H1 (cell line): ENCODE measurements around the gene SKP1. TPM values are rescaled to one million over a fixed set of nuclear protein-coding genes. Genes with fewer than 3 reads are reported as not detected.

Experiments used
- CTCF ChIA-PET: fragments of 300-600 bp; sonication (Branson Sonifier 250); formaldehyde crosslinking; loops from one replicate; lab custom pipeline; 2021; ENCODE audit not compliant: partially characterized antibody; lab: Charles Lee
- POLR2A ChIA-PET: fragments of 300-600 bp; sonication (Branson Sonifier 250); formaldehyde crosslinking; loops from one replicate; lab custom pipeline; 2021; ENCODE audit warnings: inconsistent platforms; ENCODE audit not compliant: partially characterized antibody; lab: Charles Lee
- DNase-seq, 2 experiments: peaks; one replicate each; pipeline versions ENCODE4 v3.0.0 to v3.0.0-alpha.2; 2010 to 2022; ENCODE audit warnings: low spot score in 2 of 2, low read depth in 1 of 2, mixed read lengths in 1 of 2
- FAIRE-seq: peaks from 2 replicates; lab custom pipeline; 2011; peaks lifted over from hg19 to GRCh38; lab: Jason Lieb, UNC
- H2AFZ ChIP-seq: 2 replicates; pipeline ENCODE4 v1.8.1; 2012; ENCODE audit warnings: low read length, inconsistent platforms
- H2AK5ac ChIP-seq: 2 replicates; pipeline ENCODE4 v1.6.1; 2013; ENCODE audit warnings: low read depth, low read length
- H2BK120ac ChIP-seq: replicated peaks from 2 replicates; pipeline ENCODE3; 2013; ENCODE audit warnings: low read depth, low read length, inconsistent platforms
- H2BK12ac ChIP-seq: 2 replicates; pipeline ENCODE4 v1.6.1; 2013; ENCODE audit warnings: low read depth, low read length
- H2BK15ac ChIP-seq: 2 replicates; pipeline ENCODE4 v1.6.1; 2013; ENCODE audit warnings: low read length
- H2BK20ac ChIP-seq: 2 replicates; pipeline ENCODE4 v1.6.1; 2013; ENCODE audit warnings: low read length
- H2BK5ac ChIP-seq: 2 replicates; pipeline ENCODE4 v1.6.1; 2013; ENCODE audit warnings: low read depth, low read length
- H3K14ac ChIP-seq: 2 replicates; pipeline ENCODE4 v1.6.1; 2013; ENCODE audit warnings: inconsistent platforms; ENCODE audit not compliant: insufficient read length
- H3K18ac ChIP-seq: 2 replicates; pipeline ENCODE4 v1.6.1; 2013; ENCODE audit warnings: low read length; ENCODE audit errors: extremely low read depth
- H3K23ac ChIP-seq: 2 replicates; pipeline ENCODE4 v1.6.1; 2013; ENCODE audit warnings: inconsistent platforms; ENCODE audit not compliant: insufficient read length
- H3K23me2 ChIP-seq: 2 replicates; pipeline ENCODE4 v1.6.1; 2013; ENCODE audit warnings: low read depth, low read length
- H3K27ac ChIP-seq: 2 replicates; pipeline ENCODE4 v1.6.1; 2011; ENCODE audit warnings: low read depth, low read length, inconsistent platforms
- H3K27me3 ChIP-seq, 4 experiments: replicated peaks in 1 of 4; 1 replicate in 1 of 4; 2 replicates in 3 of 4; pipeline versions ENCODE4 v1.6.1 to v1.8.1; 2011 to 2013; ENCODE audit warnings: low read length in 3 of 4, mild to moderate bottlenecking in 3 of 4, inconsistent platforms in 2 of 4, mixed read lengths in 2 of 4, moderate library complexity in 1 of 4; ENCODE audit not compliant: control insufficient read depth in 3 of 4, insufficient read depth in 3 of 4; ENCODE audit errors: extremely low read depth in 1 of 4
- H3K36me3 ChIP-seq, 4 experiments: 2 replicates each; pipeline versions ENCODE4 v1.6.1 to v1.8.1; 2011 to 2013; ENCODE audit warnings: mild to moderate bottlenecking in 4 of 4, low read length in 3 of 4, moderate library complexity in 2 of 4, control low read depth in 1 of 4, inconsistent platforms in 1 of 4; ENCODE audit not compliant: insufficient read depth in 4 of 4, control insufficient read depth in 2 of 4
- H3K4ac ChIP-seq: replicated peaks from 2 replicates; pipeline ENCODE3; 2013; ENCODE audit warnings: low read length, low read depth, mixed read lengths, inconsistent platforms; ENCODE audit not compliant: insufficient read length
- H3K4me1 ChIP-seq, 4 experiments: replicated peaks in 1 of 4; 1 replicate in 1 of 4; 2 replicates in 3 of 4; pipeline versions ENCODE4 v1.6.1 to v1.8.1; 2011 to 2013; ENCODE audit warnings: low read length in 3 of 4, inconsistent platforms in 2 of 4, mixed read lengths in 1 of 4; ENCODE audit not compliant: insufficient read depth in 4 of 4, control insufficient read depth in 3 of 4
- H3K4me2 ChIP-seq, 2 experiments: 2 replicates each; pipeline versions ENCODE4 v1.6.1 to v1.8.1; 2011 to 2013; ENCODE audit warnings: low read depth in 2 of 2, low read length in 2 of 2, control low read depth in 1 of 2, inconsistent platforms in 1 of 2, mild to moderate bottlenecking in 1 of 2; ENCODE audit not compliant: insufficient read depth in 1 of 2
- H3K4me3 ChIP-seq, 4 experiments: fragments of 200-600, 300-600 bp in 1 of 4; sonication (generic), shearing (Covaris generic), sonication (Bioruptor Twin) in 1 of 4; 2 replicates each; pipeline versions ENCODE4 v1.5.1 to v1.8.1; 2011 to 2016; ENCODE audit warnings: low read length in 4 of 4, low read depth in 3 of 4, control low read depth in 2 of 4, inconsistent platforms in 2 of 4, mild to moderate bottlenecking in 2 of 4, mixed read lengths in 1 of 4, moderate library complexity in 1 of 4; ENCODE audit not compliant: insufficient read depth in 2 of 4; ENCODE audit errors: extremely low read depth in 1 of 4
- H3K56ac ChIP-seq: replicated peaks from 2 replicates; pipeline ENCODE3; 2013; ENCODE audit warnings: low read depth, mild to moderate bottlenecking, mixed read lengths, low read length, inconsistent platforms; ENCODE audit not compliant: insufficient read length
- H3K79me1 ChIP-seq: 2 replicates; pipeline ENCODE4 v1.6.1; 2013; ENCODE audit warnings: low read depth, low read length, control low read depth
- H3K79me2 ChIP-seq, 2 experiments: 2 replicates each; pipeline versions ENCODE4 v1.6.1 to v1.8.1; 2012 to 2013; ENCODE audit warnings: low read length in 2 of 2, mild to moderate bottlenecking in 2 of 2, inconsistent platforms in 1 of 2; ENCODE audit not compliant: insufficient read depth in 2 of 2, control insufficient read depth in 1 of 2
- H3K9ac ChIP-seq, 4 experiments: replicated peaks in 1 of 4; 1 replicate in 1 of 4; 2 replicates in 3 of 4; pipeline versions ENCODE4 v1.6.1 to v1.8.1; 2011 to 2013; ENCODE audit warnings: low read depth in 3 of 4, low read length in 3 of 4, control low read depth in 2 of 4, mild to moderate bottlenecking in 2 of 4, moderate library complexity in 2 of 4, inconsistent platforms in 1 of 4; ENCODE audit errors: extremely low read depth in 1 of 4
- H3K9me3 ChIP-seq, 2 experiments: 2 replicates each; pipeline versions ENCODE4 v1.6.1 to v1.8.1; 2012 to 2013; ENCODE audit warnings: mild to moderate bottlenecking in 2 of 2, moderate library complexity in 2 of 2, control low read depth in 1 of 2, inconsistent platforms in 1 of 2, low read depth in 1 of 2, low read length in 1 of 2, mixed read lengths in 1 of 2; ENCODE audit not compliant: insufficient read depth in 2 of 2
- H4K20me1 ChIP-seq, 2 experiments: replicated peaks in 1 of 2; 2 replicates each; pipeline versions ENCODE3 to v1.8.1; 2011 to 2013; ENCODE audit warnings: inconsistent platforms in 2 of 2, low read length in 2 of 2, mild to moderate bottlenecking in 1 of 2; ENCODE audit not compliant: insufficient read depth in 2 of 2, control insufficient read depth in 1 of 2
- H4K5ac ChIP-seq: 2 replicates; pipeline ENCODE4 v1.6.1; 2013; ENCODE audit warnings: low read length, low read depth, mixed read lengths, inconsistent platforms; ENCODE audit not compliant: insufficient read length
- H4K8ac ChIP-seq: 2 replicates; pipeline ENCODE4 v1.8.0; 2013; ENCODE audit warnings: mild to moderate bottlenecking, moderate library complexity, low read length, inconsistent platforms; ENCODE audit not compliant: insufficient read depth; ENCODE audit errors: extremely low read depth
- H4K91ac ChIP-seq: replicated peaks from 2 replicates; pipeline ENCODE3; 2013; ENCODE audit warnings: low read length, mixed read lengths, inconsistent platforms; ENCODE audit not compliant: insufficient read length
- CEBPB ChIP-seq: IDR thresholded peaks from 2 replicates; pipeline ENCODE4 v1.6.1; 2012; ENCODE audit warnings: low read depth, low read length
- CREB1 ChIP-seq: IDR thresholded peaks from 2 replicates; pipeline ENCODE4 v1.6.1; 2012; ENCODE audit warnings: inconsistent platforms
- CTBP2 ChIP-seq: IDR thresholded peaks from 2 replicates; pipeline ENCODE4 v1.7.0; 2011; ENCODE audit warnings: borderline replicate concordance, mild to moderate bottlenecking, moderate library complexity, mixed read lengths, low read length; ENCODE audit not compliant: insufficient read depth, insufficient read length
- KDM1A ChIP-seq: fragments of 200-600, 300-600 bp; sonication (generic); IDR thresholded peaks from 2 replicates; pipeline ENCODE4 v1.7.1; 2016; ENCODE audit warnings: mild to moderate bottlenecking, low read length, borderline replicate concordance
- KDM4A ChIP-seq: IDR thresholded peaks from one replicate; pipeline ENCODE4 v1.7.1; 2012; ENCODE audit warnings: low read depth, mild to moderate bottlenecking, moderate library complexity, low read length, inconsistent platforms; ENCODE audit not compliant: severe bottlenecking
- KDM5A ChIP-seq: fragments of 200-600 bp; IDR thresholded peaks from 2 replicates; pipeline ENCODE4 v1.7.1; 2012; ENCODE audit warnings: mild to moderate bottlenecking, low read length, inconsistent platforms, mixed read lengths
- SP1 ChIP-seq: IDR thresholded peaks from 2 replicates; pipeline ENCODE4 v1.6.1; 2011; ENCODE audit warnings: low read depth, low read length
- TCF12 ChIP-seq: IDR thresholded peaks from 2 replicates; pipeline ENCODE4 v1.6.1; 2011; ENCODE audit warnings: low read depth, mild to moderate bottlenecking, low read length
- WGBS, 2 experiments: shearing (Covaris generic) in 1 of 2; methylation state at CpG; one replicate each; pipeline versions ENCODE4 v1.1.6 to v1.1.7; 2013 to 2015; ENCODE audit warnings: low lambda C conversion rate in 2 of 2, mixed read lengths in 2 of 2, inconsistent platforms in 1 of 2, low coverage in 1 of 2, missing lambda C conversion rate in 1 of 2; ENCODE audit not compliant: insufficient replicate concordance in 2 of 2, insufficient coverage in 1 of 2, insufficient read length in 1 of 2; ENCODE audit errors: extremely low coverage in 1 of 2, missing lambda C conversion rate in 1 of 2; 5-methylcytosine and 5-hydroxymethylcytosine counted together
- polyA plus RNA-seq, 7 experiments: library from polyadenylated mRNA; depleted of rRNA in 3 of 7; stranded (reverse) in 5 of 7; unstranded in 2 of 7; fragments of >200 nt in 5 of 7; fragments of 200-250 nt in 2 of 7; gene quantifications; 1 replicate in 5 of 7; 2 replicates in 1 of 7; 4 replicates in 1 of 7; pipeline versions ENCODE4 v1.2.1 to v1.2.3, GENCODE V29; 2011 to 2013; ENCODE audit warnings: missing spikeins in 2 of 7, mixed read lengths in 2 of 7
- total RNA-seq: library from RNA; stranded (reverse); fragmentation: NEBNext Ultra II Directional; extraction: Animal tissue kit (Norgen Biotek cat#: 25700); gene quantifications from 2 replicates; pipeline ENCODE4 v1.2.1, GENCODE V29; 2021
- TF ChIP-seq, protein P1 (sequence below): IDR thresholded peaks from 2 replicates; pipeline ENCODE4 v1.6.1; 2011; ENCODE audit warnings: low read length, improper control_type of control experiment

Gene SKP1
- total and polyA plus RNA-seq, 2 of the 8 experiments (the other 6 are each of a cell fraction or from before 2014, with no cell fraction given): 163 to 332 TPM

DNA sequence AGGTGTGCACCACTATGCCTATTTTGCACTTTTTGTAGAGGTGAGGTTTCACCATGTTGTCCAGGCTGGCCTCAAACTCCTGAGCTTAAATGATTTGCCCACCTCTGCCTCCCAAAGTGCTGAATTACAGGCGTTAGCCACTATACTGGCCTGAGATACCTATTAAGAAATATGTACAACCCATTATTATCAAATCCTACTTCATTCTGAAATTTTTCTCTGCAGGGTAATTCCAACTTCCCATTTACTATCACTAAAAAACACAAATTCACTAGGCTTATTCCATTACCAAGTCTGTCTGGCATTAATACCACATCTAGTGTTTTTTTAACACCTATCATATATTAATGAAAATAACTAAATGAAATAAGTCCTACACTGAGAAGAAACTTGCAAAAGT is 30.9 kb upstream of the SKP1 start:
- H3K27me3 ChIP-seq: no peaks in the 10 kb centered on the region
- H3K36me3 ChIP-seq: peaks cover 3 to 32% (median 15%) of the 10 kb centered on the region in 4 experiments
- H3K27ac ChIP-seq: no peak overlapping the region
- no peak overlapping the region for H2BK5ac ChIP-seq
- CTCF ChIA-PET: interaction anchor here (1.5 to 1.8 kb wide), 3 partner anchors 15 to 62 kb away, joined by 3 to 5 read pairs (median 3); no protein-coding TSS in a partner anchor
- WGBS, 2 experiments: 80% methylated on average over 1 of the region's 1 CpG; no CpG with 5 or more reads in 1 of the 2 experiments
- H4K8ac ChIP-seq: no peak overlapping the region
- no peaks in the 10 kb centered on the region for H3K23me2 ChIP-seq
- H3K79me2 ChIP-seq: peaks cover 48 to 97% of the 10 kb centered on the region in 2 experiments
- no peak overlapping the region for H3K56ac ChIP-seq
- H2BK15ac ChIP-seq: no peak overlapping the region
- no peaks in the 10 kb centered on the region for H3K4me1 ChIP-seq
- no peak overlapping the region for H2AK5ac ChIP-seq
- H2BK120ac ChIP-seq: no peak overlapping the region
- H3K9ac ChIP-seq: no peak overlapping the region
- no peak overlapping the region for H2BK20ac ChIP-seq
- no peak overlapping the region for H3K4ac ChIP-seq
- H3K4me2 ChIP-seq: no peak overlapping the region
- no peak overlapping the region for H4K91ac ChIP-seq
- H3K79me1 ChIP-seq: peaks cover 3% of the 10 kb centered on the region; the same call in 1 of the 2 replicates
- no peak overlapping the region for H3K4me3 ChIP-seq
- no peak overlapping the region for H3K18ac ChIP-seq
- H3K14ac ChIP-seq: no peak overlapping the region
- H3K23ac ChIP-seq: no peak overlapping the region
- H4K20me1 ChIP-seq: peaks cover 23 to 31% of the 10 kb centered on the region in 2 experiments
- no peak for FAIRE-seq
- no peaks in the 10 kb centered on the region for H3K9me3 ChIP-seq
- H4K5ac ChIP-seq: no peak overlapping the region
- H2BK12ac ChIP-seq: no peak overlapping the region
- DNase-seq: no peak
- TF ChIP-seq KDM5A: no peak
- TF ChIP-seq CEBPB: no peak
- TF ChIP-seq KDM4A: no peak
- TF ChIP-seq, protein P1, sequence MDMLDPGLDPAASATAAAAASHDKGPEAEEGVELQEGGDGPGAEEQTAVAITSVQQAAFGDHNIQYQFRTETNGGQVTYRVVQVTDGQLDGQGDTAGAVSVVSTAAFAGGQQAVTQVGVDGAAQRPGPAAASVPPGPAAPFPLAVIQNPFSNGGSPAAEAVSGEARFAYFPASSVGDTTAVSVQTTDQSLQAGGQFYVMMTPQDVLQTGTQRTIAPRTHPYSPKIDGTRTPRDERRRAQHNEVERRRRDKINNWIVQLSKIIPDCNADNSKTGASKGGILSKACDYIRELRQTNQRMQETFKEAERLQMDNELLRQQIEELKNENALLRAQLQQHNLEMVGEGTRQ: no peak
- no peak for TF ChIP-seq SP1
- no peak for TF ChIP-seq CTBP2
- no peak for TF ChIP-seq TCF12
- no peak for TF ChIP-seq KDM1A
- no peak for TF ChIP-seq CREB1
- POLR2A ChIA-PET: interaction anchor here (2.2 to 14.9 kb wide), 3 partner anchors 15 to 20 kb away, joined by 8 to 166 read pairs (median 19); partner anchors contain the start of gene PPP2CA
- H2AFZ ChIP-seq: no peak overlapping the region
